ENCODE measurements around the gene NUP62.

Gene NUP62

DNA sequence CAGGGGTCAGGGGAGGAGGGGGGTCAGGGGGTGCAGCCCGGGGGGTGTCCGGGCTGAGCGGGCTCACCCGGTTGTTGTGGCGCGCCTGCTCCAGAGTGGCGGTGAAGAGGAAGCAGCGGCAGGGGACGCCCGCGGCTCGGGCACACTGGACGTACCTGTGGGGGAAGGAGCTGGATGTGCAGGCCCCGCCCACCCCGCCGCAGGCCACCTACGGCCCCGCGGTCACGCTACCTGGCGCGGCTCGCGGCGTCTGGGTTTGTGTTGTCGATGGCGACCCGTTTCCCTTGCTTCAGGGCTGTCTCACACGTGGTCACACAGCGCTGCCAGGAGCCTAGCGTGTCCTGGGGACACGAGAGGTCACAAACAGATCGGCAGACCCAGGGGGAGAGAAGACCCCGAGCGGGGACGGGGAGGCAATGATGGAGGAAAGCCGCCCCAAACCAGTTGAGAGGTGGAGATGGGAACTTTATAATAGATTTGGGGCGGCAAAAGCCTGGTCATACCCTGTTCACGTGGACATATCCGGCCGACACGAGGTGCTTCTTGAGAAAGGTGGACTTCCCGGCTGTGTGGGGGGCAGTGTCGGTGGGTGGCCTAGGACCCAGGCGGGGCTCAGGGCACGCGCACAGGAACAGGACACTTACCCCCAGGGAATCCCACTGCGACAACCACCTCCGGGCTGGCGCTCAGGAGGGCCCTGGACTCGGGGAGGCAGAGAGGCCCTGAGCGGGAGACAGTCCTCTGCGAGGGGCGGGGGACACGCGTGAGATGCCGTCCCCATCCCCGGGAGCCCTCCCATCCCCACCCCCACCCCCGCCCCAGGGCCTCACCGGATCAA, 67.5 kb downstream of the NUP62 start:
- no peak overlapping the region for H2AFZ ChIP-seq (ENCODE audit: low read depth, low read length)
- no peak overlapping the region for H2AK5ac ChIP-seq (ENCODE audit: low read length, severe bottlenecking)
- no peak overlapping the region for H3K9ac ChIP-seq (ENCODE audit: low read length)
- no peaks in the 10 kb centered on the region for H3K27me3 ChIP-seq (ENCODE audit: control insufficient read depth in 1 of 2, insufficient read depth in 1 of 2, low read length in 2 of 2)
- H3K27ac ChIP-seq (ENCODE audit: low read length, poor library complexity, severe bottlenecking): no peak overlapping the region
- no peak overlapping the region for H3K4me3 ChIP-seq (ENCODE audit: insufficient read depth in 1 of 2, low read depth in 1 of 2, low read length in 2 of 2)
- H3K4me2 ChIP-seq (ENCODE audit: low read length, poor library complexity, severe bottlenecking): no peak overlapping the region
- H2BK12ac ChIP-seq (ENCODE audit: low read length in 2 of 2): no peak overlapping the region
- H3K36me3 ChIP-seq (ENCODE audit: control insufficient read depth in 1 of 2, insufficient read depth in 2 of 2, low read depth in 1 of 2, low read length in 2 of 2): peaks cover 65 to 87% of the 10 kb centered on the region in 2 experiments
- H3K79me1 ChIP-seq (replicated peaks; ENCODE audit: low read length, poor library complexity, severe bottlenecking): peaks cover 22% of the 10 kb centered on the region
- no peak overlapping the region for H3K14ac ChIP-seq (ENCODE audit: low read length in 2 of 2)
- no peak overlapping the region for H2BK15ac ChIP-seq (ENCODE audit: low read depth, poor library complexity, severe bottlenecking)
- peaks cover 57% of the 10 kb centered on the region for H3K4me1 ChIP-seq (ENCODE audit: control insufficient read depth, insufficient read depth, low read depth, low read length)
- no peak for DNase-seq
- H3K23ac ChIP-seq (ENCODE audit: low read length in 2 of 2): no peak overlapping the region
- H2BK5ac ChIP-seq (ENCODE audit: low read depth, low read length, poor library complexity, severe bottlenecking): no peak overlapping the region
- H4K8ac ChIP-seq (ENCODE audit: low read length): no peak overlapping the region
- WGBS: 95% methylated on average over 44 of the region's 60 CpGs
- no peak overlapping the region for H3K4ac ChIP-seq (ENCODE audit: low read depth in 1 of 2, low read length in 2 of 2)
- no peak overlapping the region for H3K18ac ChIP-seq (ENCODE audit: low read depth in 1 of 2, low read length in 2 of 2)
- H4K91ac ChIP-seq (ENCODE audit: low read length): no peak overlapping the region
- no peak overlapping the region for H2BK120ac ChIP-seq (ENCODE audit: low read depth, low read length)
- no peaks in the 10 kb centered on the region for H3K9me3 ChIP-seq (ENCODE audit: control insufficient read depth, low read length)

DNA sequence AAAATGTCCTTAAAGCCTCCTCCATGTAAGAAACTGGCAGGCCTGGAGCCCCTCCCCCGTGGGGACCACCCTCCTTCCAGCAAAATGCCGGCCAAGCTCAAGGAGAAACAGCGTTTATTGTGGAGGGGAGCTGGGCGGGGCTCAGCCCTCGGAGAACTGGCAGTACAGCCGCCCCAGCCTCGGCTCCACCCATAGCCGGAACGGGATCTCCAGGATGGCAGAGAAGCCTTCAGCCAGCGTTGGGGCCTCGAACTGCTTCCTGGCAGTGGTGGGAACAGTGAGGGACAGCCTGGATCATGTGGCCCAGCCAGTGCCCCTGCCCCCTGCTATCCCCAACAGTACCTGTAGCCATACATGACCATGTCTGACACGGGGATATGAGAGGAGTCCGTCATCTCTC, 68.2 kb downstream of the NUP62 start:
- WGBS: 62% methylated on average over 12 of the region's 13 CpGs
- Histone ChIP-seq H3K4me2 (ENCODE audit: low read length, poor library complexity, severe bottlenecking) (no peak overlapping the region), H2AK5ac (ENCODE audit: low read length, severe bottlenecking) (no peak overlapping the region), H3K4me3 (ENCODE audit: insufficient read depth in 1 of 2, low read depth in 1 of 2, low read length in 2 of 2) (no peak overlapping the region), H4K91ac (ENCODE audit: low read length) (no peak overlapping the region), H2BK5ac (ENCODE audit: low read depth, low read length, poor library complexity, severe bottlenecking) (no peak overlapping the region), H3K9ac (ENCODE audit: low read length) (no peak overlapping the region), H3K36me3 (ENCODE audit: control insufficient read depth in 1 of 2, insufficient read depth in 2 of 2, low read depth in 1 of 2, low read length in 2 of 2) (peaks cover 69 to 92% of the 10 kb centered on the region in 2 experiments), H3K27ac (ENCODE audit: low read length, poor library complexity, severe bottlenecking) (no peak overlapping the region), H3K18ac (ENCODE audit: low read depth in 1 of 2, low read length in 2 of 2) (no peak overlapping the region), H2AFZ (ENCODE audit: low read depth, low read length) (no peak overlapping the region), H3K23ac (ENCODE audit: low read length in 2 of 2) (no peak overlapping the region), H3K79me1 (replicated peaks; ENCODE audit: low read length, poor library complexity, severe bottlenecking) (peaks cover 23% of the 10 kb centered on the region), H3K9me3 (ENCODE audit: control insufficient read depth, low read length) (no peaks in the 10 kb centered on the region), H3K14ac (ENCODE audit: low read length in 2 of 2) (no peak overlapping the region), H4K8ac (ENCODE audit: low read length) (no peak overlapping the region), H3K4me1 (ENCODE audit: control insufficient read depth, insufficient read depth, low read depth, low read length) (peaks cover 55% of the 10 kb centered on the region), H2BK120ac (ENCODE audit: low read depth, low read length) (no peak overlapping the region), H2BK15ac (ENCODE audit: low read depth, poor library complexity, severe bottlenecking) (no peak overlapping the region), H3K4ac (ENCODE audit: low read depth in 1 of 2, low read length in 2 of 2) (no peak overlapping the region), H3K27me3 (ENCODE audit: control insufficient read depth in 1 of 2, insufficient read depth in 1 of 2, low read length in 2 of 2) (no peaks in the 10 kb centered on the region), H2BK12ac (ENCODE audit: low read length in 2 of 2) (no peak overlapping the region)
- no peak for DNase-seq

DNA sequence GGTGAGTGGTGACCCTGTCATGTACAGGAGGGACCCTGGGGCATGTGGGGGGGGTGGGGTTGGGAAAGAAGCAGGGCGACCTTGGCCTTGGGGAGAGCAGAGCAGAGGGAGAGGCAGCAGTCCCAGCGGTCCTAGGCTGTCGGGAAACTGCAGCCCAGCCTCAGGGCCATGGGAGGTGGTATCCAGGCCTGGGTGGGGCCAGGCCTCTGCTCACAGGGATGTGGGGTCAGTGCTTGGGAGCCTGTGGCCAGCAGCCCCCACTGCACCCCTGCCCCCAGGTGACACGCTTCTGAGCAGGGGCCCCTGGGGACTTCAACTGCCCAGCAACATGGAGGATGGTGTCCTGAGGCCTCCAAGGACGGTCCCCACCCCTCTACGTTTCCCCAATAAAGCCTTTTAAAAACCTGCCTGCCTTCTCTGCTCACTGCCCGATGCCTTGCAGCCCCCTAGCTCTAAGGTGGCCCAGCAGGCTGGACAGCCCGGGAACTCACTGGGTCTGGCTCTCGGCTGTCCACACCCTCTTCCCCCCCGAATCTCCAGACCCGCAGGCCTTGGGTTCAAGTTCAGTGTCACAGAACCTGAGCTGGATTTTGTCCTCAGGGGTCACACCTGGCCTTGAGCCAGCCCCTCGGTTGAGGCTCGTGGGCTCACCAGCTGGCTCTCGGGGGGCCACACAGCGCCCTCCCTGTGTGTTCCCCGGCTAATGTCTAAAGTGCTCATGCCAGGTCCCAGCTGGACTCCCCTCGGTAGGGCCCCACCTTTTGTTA, 68.8 kb downstream of the NUP62 start:
- WGBS: 89% methylated on average over 17 of the region's 17 CpGs
- Histone ChIP-seq H3K27me3 (ENCODE audit: control insufficient read depth in 1 of 2, insufficient read depth in 1 of 2, low read length in 2 of 2) (no peaks in the 10 kb centered on the region), H2BK120ac (ENCODE audit: low read depth, low read length) (no peak overlapping the region), H3K4me2 (ENCODE audit: low read length, poor library complexity, severe bottlenecking) (no peak overlapping the region), H3K36me3 (ENCODE audit: control insufficient read depth in 1 of 2, insufficient read depth in 2 of 2, low read depth in 1 of 2, low read length in 2 of 2) (peaks cover 74 to 95% of the 10 kb centered on the region in 2 experiments), H3K14ac (ENCODE audit: low read length in 2 of 2) (no peak overlapping the region), H3K4me1 (ENCODE audit: control insufficient read depth, insufficient read depth, low read depth, low read length) (peaks cover 52% of the 10 kb centered on the region), H3K4ac (ENCODE audit: low read depth in 1 of 2, low read length in 2 of 2) (no peak overlapping the region), H3K23ac (ENCODE audit: low read length in 2 of 2) (no peak overlapping the region), H2BK5ac (ENCODE audit: low read depth, low read length, poor library complexity, severe bottlenecking) (no peak overlapping the region), H2BK15ac (ENCODE audit: low read depth, poor library complexity, severe bottlenecking) (no peak overlapping the region), H4K8ac (ENCODE audit: low read length) (no peak overlapping the region), H2BK12ac (ENCODE audit: low read length in 2 of 2) (no peak overlapping the region), H3K27ac (ENCODE audit: low read length, poor library complexity, severe bottlenecking) (no peak overlapping the region), H3K18ac (ENCODE audit: low read depth in 1 of 2, low read length in 2 of 2) (no peak overlapping the region), H3K4me3 (ENCODE audit: insufficient read depth in 1 of 2, low read depth in 1 of 2, low read length in 2 of 2) (no peak overlapping the region), H3K9me3 (ENCODE audit: control insufficient read depth, low read length) (no peaks in the 10 kb centered on the region), H3K9ac (ENCODE audit: low read length) (no peak overlapping the region), H2AK5ac (ENCODE audit: low read length, severe bottlenecking) (peak overlapping the region; percentile 11), H4K91ac (ENCODE audit: low read length) (no peak overlapping the region), H3K79me1 (replicated peaks; ENCODE audit: low read length, poor library complexity, severe bottlenecking) (peaks cover 25% of the 10 kb centered on the region), H2AFZ (ENCODE audit: low read depth, low read length) (no peak overlapping the region)
- DNase-seq: no peak

DNA sequence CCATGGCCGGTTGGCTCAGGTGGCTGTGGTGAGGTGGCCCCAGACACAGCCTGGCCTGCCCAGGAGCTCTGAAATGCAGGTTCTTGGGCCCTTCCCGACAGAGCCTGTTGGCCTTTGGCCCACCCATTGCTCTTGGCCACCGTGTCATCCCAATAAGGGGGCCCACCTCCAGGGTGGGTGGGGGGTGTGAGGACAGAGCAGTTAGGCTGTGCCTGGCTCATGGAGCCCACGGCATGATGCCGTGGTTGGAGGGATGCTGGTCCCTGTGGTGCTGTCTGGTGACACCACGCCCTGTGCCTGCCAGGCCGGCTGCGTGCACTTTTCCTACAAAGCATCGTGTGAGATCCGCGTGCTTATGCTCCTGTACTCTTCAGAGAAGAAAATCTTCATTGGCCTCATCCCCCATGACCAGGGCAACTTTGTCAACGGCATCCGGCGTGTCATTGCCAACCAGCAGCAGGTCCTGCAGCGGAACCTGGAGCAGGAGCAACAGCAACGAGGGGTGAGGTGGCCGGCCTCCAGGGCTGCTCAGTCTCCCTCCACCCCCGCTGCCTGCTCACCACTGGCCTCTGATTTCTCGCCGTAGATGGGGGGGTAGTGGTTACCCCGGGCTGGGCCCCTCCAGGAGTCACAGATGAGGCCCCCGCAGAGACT, 69.5 kb downstream of the NUP62 start:
- Histone ChIP-seq H3K23ac (ENCODE audit: low read length in 2 of 2) (no peak overlapping the region), H3K4ac (ENCODE audit: low read depth in 1 of 2, low read length in 2 of 2) (no peak overlapping the region), H2BK12ac (ENCODE audit: low read length in 2 of 2) (peak overlapping the region in 1 of 2 experiments; percentile 7), H2AFZ (ENCODE audit: low read depth, low read length) (no peak overlapping the region), H3K14ac (ENCODE audit: low read length in 2 of 2) (no peak overlapping the region), H3K9ac (ENCODE audit: low read length) (no peak overlapping the region), H3K4me1 (ENCODE audit: control insufficient read depth, insufficient read depth, low read depth, low read length) (peaks cover 50% of the 10 kb centered on the region), H4K91ac (ENCODE audit: low read length) (peak overlapping the region; percentile 34), H2BK15ac (ENCODE audit: low read depth, poor library complexity, severe bottlenecking) (no peak overlapping the region), H3K4me2 (ENCODE audit: low read length, poor library complexity, severe bottlenecking) (no peak overlapping the region), H3K27me3 (ENCODE audit: control insufficient read depth in 1 of 2, insufficient read depth in 1 of 2, low read length in 2 of 2) (no peaks in the 10 kb centered on the region), H2BK5ac (ENCODE audit: low read depth, low read length, poor library complexity, severe bottlenecking) (peak overlapping the region; percentile 39), H3K18ac (ENCODE audit: low read depth in 1 of 2, low read length in 2 of 2) (no peak overlapping the region), H2BK120ac (ENCODE audit: low read depth, low read length) (no peak overlapping the region), H3K36me3 (ENCODE audit: control insufficient read depth in 1 of 2, insufficient read depth in 2 of 2, low read depth in 1 of 2, low read length in 2 of 2) (peaks cover 79 to 98% of the 10 kb centered on the region in 2 experiments), H3K9me3 (ENCODE audit: control insufficient read depth, low read length) (no peaks in the 10 kb centered on the region), H4K8ac (ENCODE audit: low read length) (no peak overlapping the region), H3K27ac (ENCODE audit: low read length, poor library complexity, severe bottlenecking) (peak overlapping the region; percentile 86), H3K4me3 (ENCODE audit: insufficient read depth in 1 of 2, low read depth in 1 of 2, low read length in 2 of 2) (no peak overlapping the region), H3K79me1 (replicated peaks; ENCODE audit: low read length, poor library complexity, severe bottlenecking) (peaks cover 27% of the 10 kb centered on the region), H2AK5ac (ENCODE audit: low read length, severe bottlenecking) (peak overlapping the region; percentile 55)
- no peak for DNase-seq
- 92% methylated on average over 22 of the region's 22 CpGs for WGBS

All from mesenchymal stem cell (in vitro differentiated cells and primary cell).